Osteoblast (primary cell): ENCODE data around the gene GJA8. TPM values are rescaled to one million over a fixed set of nuclear protein-coding genes. Genes with fewer than 3 reads are reported as not detected.

ENCODE experiments used
- DNase-seq: peaks from one replicate; pipeline ENCODE4 v3.0.0; 2011; ENCODE audit warnings: low spot score, mixed read lengths; ENCODE audit not compliant: insufficient read length; ENCODE audit errors: missing footprints
- H2AFZ ChIP-seq: 2 replicates; pipeline ENCODE4 v1.6.0; 2011; ENCODE audit warnings: mild to moderate bottlenecking, low read length
- H3K27ac ChIP-seq: 2 replicates; pipeline ENCODE4 v1.5.1; 2011; ENCODE audit warnings: mild to moderate bottlenecking, low read depth, low read length, moderate library complexity
- H3K27me3 ChIP-seq: 2 replicates; pipeline ENCODE4 v1.6.0; 2012; ENCODE audit warnings: mild to moderate bottlenecking, control low read depth, inconsistent platforms, low read length, moderate library complexity; ENCODE audit not compliant: insufficient read depth
- H3K36me3 ChIP-seq: 2 replicates; pipeline ENCODE4 v1.5.1; 2011; ENCODE audit warnings: mild to moderate bottlenecking, low read length, control low read depth, moderate library complexity; ENCODE audit not compliant: insufficient read depth
- H3K4me1 ChIP-seq: 2 replicates; pipeline ENCODE4 v1.5.1; 2011; ENCODE audit warnings: mild to moderate bottlenecking, low read length, control low read depth, moderate library complexity; ENCODE audit not compliant: insufficient read depth
- H3K4me2 ChIP-seq: 2 replicates; pipeline ENCODE4 v1.6.0; 2011; ENCODE audit warnings: mild to moderate bottlenecking, low read length; ENCODE audit not compliant: insufficient read depth
- H3K4me3 ChIP-seq: fragments of 200-600 bp; sonication (generic); 3 replicates; pipeline ENCODE4 v1.5.1; 2012; ENCODE audit warnings: mild to moderate bottlenecking, low read length, inconsistent platforms; ENCODE audit not compliant: insufficient read depth
- H3K79me2 ChIP-seq: 2 replicates; pipeline ENCODE4 v1.6.0; 2012; ENCODE audit warnings: mild to moderate bottlenecking, low read length, control low read depth, inconsistent platforms; ENCODE audit not compliant: insufficient read depth
- H3K9me3 ChIP-seq: 2 replicates; pipeline ENCODE4 v1.5.1; 2011; ENCODE audit warnings: low read depth, low read length, control low read depth
- H4K20me1 ChIP-seq: 2 replicates; pipeline ENCODE4 v1.6.0; 2012; ENCODE audit warnings: mild to moderate bottlenecking, low read length, control low read depth; ENCODE audit not compliant: insufficient read depth
- total RNA-seq: library from RNA; depleted of rRNA; stranded (reverse); fragments of >200 nt; gene quantifications from 2 replicates; pipeline ENCODE4 v1.2.3, GENCODE V29; 2012
- TF ChIP-seq, protein P1 (sequence below): IDR thresholded peaks from 2 replicates; pipeline ENCODE4 v1.5.1; 2011; ENCODE audit warnings: mild to moderate bottlenecking, low read depth, low read length, moderate library complexity; ENCODE audit errors: extremely low read depth

Gene GJA8
- total RNA-seq, 1 donor = not detected

DNA sequence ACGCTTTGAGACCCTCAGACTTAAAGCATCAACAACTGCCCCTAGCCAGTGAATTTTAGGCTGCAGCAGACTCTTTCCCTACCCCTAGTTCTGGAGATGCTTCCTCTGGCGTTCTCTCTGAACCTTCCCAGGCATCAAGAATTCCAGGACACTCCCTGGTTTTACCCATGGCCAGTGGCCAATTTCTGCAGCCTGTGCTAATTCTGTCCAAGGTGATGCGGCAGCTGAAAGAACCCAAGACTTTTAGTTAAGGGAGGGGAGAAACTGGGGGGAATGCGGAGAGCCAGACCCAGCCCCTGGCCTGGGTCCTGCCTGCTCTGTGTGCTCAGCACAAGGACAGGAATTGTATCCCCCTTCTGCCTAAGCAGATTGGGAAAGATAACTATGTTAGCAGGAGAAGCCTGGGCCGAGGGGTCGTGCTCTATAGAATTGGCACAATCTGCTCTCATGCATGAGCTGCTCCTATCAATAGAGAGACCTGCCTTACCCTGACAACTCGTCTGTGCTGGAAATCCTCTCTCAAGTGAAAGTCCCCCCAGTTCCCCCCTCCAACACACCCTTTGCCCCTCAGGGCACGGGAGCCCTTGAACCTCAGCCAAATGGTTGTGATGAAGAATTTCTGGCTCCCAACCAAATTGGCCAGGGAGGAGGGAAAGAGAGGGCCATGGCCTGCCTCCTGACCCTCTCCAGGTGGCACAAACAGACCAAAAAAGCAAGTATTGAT, 5.4 kb upstream of the GJA8 start:
- H3K9me3 ChIP-seq = no peaks in the 10 kb centered on the region
- no peaks in the 10 kb centered on the region for H3K79me2 ChIP-seq
- no peak for DNase-seq
- H3K27ac ChIP-seq = no peak overlapping the region
- no peaks in the 10 kb centered on the region for H3K4me1 ChIP-seq
- TF ChIP-seq, protein P1, sequence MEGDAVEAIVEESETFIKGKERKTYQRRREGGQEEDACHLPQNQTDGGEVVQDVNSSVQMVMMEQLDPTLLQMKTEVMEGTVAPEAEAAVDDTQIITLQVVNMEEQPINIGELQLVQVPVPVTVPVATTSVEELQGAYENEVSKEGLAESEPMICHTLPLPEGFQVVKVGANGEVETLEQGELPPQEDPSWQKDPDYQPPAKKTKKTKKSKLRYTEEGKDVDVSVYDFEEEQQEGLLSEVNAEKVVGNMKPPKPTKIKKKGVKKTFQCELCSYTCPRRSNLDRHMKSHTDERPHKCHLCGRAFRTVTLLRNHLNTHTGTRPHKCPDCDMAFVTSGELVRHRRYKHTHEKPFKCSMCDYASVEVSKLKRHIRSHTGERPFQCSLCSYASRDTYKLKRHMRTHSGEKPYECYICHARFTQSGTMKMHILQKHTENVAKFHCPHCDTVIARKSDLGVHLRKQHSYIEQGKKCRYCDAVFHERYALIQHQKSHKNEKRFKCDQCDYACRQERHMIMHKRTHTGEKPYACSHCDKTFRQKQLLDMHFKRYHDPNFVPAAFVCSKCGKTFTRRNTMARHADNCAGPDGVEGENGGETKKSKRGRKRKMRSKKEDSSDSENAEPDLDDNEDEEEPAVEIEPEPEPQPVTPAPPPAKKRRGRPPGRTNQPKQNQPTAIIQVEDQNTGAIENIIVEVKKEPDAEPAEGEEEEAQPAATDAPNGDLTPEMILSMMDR = no peak
- H3K4me3 ChIP-seq = no peak overlapping the region
- no peaks in the 10 kb centered on the region for H3K36me3 ChIP-seq
- no peaks in the 10 kb centered on the region for H4K20me1 ChIP-seq
- H2AFZ ChIP-seq = no peak overlapping the region
- no peak overlapping the region for H3K4me2 ChIP-seq
- no peaks in the 10 kb centered on the region for H3K27me3 ChIP-seq

DNA sequence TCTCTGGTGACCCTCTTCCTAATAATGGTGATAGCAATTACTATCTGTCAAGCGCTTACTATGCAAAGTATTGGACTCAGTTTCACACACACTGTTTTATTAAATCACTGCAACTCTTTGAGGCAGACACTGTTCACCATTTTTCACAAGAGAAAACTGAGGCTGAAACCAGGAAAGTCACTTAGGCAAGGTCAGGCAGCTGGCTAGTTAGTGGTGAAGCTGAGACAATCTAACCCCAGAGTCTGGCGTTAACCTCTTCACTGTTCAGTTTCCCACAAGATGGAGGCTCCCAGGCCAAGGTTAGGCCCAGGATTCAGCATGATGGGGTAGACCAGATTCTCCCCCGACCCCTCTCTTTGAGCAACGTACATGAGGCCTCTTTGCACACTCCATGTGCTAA, 4.8 kb upstream of the GJA8 start:
- H3K27ac ChIP-seq = no peak overlapping the region
- TF ChIP-seq, protein P1 = no peak
- H3K27me3 ChIP-seq = no peaks in the 10 kb centered on the region
- H3K4me2 ChIP-seq = no peak overlapping the region
- H3K4me1 ChIP-seq = no peaks in the 10 kb centered on the region
- no peaks in the 10 kb centered on the region for H4K20me1 ChIP-seq
- H2AFZ ChIP-seq = no peak overlapping the region
- H3K4me3 ChIP-seq = no peak overlapping the region
- no peaks in the 10 kb centered on the region for H3K79me2 ChIP-seq
- no peaks in the 10 kb centered on the region for H3K36me3 ChIP-seq
- no peak for DNase-seq
- H3K9me3 ChIP-seq = no peaks in the 10 kb centered on the region

DNA sequence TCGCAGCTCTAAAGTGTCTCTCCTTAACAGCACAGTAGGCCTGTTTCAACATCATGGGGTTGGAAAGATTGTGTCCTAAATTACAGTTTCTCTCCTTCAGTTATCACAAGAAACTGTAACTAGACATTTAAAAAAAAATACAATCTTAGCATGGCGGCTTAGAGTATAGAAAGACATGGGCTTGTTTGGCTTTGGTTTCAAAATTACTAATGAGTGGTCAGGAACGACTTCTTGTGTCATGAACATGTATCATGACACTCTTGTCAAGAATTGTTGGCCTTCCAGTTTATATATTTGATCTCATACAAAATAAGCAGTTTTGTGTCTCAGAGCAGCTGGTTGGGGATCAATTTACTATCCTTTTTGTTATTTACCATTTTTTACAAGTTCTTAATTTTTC, 2.1 kb downstream of the GJA8 start:
- Histone ChIP-seq H4K20me1 (no peaks in the 10 kb centered on the region), H3K27ac (no peak overlapping the region), H3K9me3 (no peaks in the 10 kb centered on the region), H3K4me1 (no peaks in the 10 kb centered on the region), H3K27me3 (peaks cover 9% of the 10 kb centered on the region), H3K4me2 (no peak overlapping the region), H3K4me3 (no peak overlapping the region), H3K79me2 (no peaks in the 10 kb centered on the region), H3K36me3 (no peaks in the 10 kb centered on the region), H2AFZ (no peak overlapping the region)
- TF ChIP-seq, protein P1 = no peak
- peak; percentile 67 for DNase-seq

DNA sequence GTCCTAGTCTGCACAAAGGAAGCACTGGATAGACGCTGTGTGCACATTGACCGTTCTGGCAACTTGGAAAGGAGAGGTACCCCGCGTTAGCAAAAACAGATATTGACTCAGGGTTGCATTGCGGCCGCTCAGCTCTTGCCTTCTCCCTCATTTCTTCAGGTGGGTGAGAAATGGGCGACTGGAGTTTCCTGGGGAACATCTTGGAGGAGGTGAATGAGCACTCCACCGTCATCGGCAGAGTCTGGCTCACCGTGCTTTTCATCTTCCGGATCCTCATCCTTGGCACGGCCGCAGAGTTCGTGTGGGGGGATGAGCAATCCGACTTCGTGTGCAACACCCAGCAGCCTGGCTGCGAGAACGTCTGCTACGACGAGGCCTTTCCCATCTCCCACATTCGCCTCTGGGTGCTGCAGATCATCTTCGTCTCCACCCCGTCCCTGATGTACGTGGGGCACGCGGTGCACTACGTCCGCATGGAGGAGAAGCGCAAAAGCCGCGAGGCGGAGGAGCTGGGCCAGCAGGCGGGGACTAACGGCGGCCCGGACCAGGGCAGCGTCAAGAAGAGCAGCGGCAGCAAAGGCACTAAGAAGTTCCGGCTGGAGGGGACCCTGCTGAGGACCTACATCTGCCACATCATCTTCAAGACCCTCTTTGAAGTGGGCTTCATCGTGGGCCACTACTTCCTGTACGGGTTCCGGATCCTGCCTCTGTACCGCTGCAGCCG, 5.4 kb downstream of the GJA8 start:
- no peak overlapping the region for H3K27ac ChIP-seq
- no peaks in the 10 kb centered on the region for H3K9me3 ChIP-seq
- peaks cover 17% of the 10 kb centered on the region for H3K27me3 ChIP-seq
- DNase-seq = no peak
- H2AFZ ChIP-seq = no peak overlapping the region
- no peak overlapping the region for H3K4me2 ChIP-seq
- H3K4me1 ChIP-seq = no peaks in the 10 kb centered on the region
- no peaks in the 10 kb centered on the region for H3K79me2 ChIP-seq
- TF ChIP-seq, protein P1 = no peak
- no peaks in the 10 kb centered on the region for H3K36me3 ChIP-seq
- no peak overlapping the region for H3K4me3 ChIP-seq
- no peaks in the 10 kb centered on the region for H4K20me1 ChIP-seq
